ENCODE results near the gene PHC2. TPM values are rescaled to one million over a fixed set of nuclear protein-coding genes. Genes with fewer than 3 reads are reported as not detected.
"Not testable (repeated sequence)": the region's sequence is repeated elsewhere in the genome, so short reads cannot be mapped to it uniquely, and the experiment has no call there.

PHC2 gene
- total RNA-seq, 1 experiment from 2014 or later = 101 TPM

DNA sequence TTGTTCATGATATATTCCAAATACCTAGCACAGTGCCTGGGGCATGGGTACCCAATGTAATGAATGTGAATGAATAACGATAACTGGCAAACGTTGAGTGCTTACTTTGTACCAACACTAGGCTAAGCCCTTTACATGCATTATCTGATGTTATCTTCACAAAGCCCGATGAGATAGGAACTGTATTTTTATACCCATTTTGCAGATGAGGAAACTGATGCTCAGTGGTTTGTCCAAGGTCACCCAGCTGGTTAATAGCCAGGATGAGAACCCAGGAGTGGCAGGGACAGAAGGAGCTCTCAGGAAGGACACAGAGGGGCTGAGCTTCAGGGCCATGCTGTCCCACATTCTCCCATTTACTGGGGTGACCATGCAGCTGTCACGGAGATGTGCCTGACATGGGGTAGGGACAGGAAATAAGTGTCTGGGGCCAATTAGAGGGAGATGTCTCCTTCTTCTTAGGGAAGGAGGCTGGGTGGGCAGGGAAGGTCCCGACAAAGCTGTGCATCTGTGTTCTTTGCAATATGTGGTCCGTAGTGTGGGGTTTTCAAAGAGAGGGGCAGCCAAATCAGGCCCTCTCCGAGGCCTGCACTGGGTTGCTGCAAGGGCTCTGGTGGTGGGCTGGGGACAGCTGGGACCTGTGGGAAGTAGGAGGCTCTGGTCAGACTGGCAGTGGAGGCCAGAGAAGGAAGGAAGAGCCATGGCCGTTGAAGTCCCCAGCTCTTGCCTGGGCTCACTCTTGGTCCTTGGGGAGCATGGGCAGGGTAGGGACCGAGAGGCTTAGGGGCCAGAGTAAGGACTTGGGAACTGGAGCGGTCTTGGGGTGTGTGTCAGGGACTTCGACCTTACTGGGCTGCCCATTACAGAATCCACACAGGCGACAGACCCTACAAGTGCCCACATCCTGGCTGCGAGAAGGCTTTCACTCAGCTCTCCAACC, 136.6 kb downstream of the PHC2 start:
- DNase-seq (ENCODE audit: low read depth) = no peak

- DNase-seq (ENCODE audit: low read depth) = no peak
Measured at GRCh38 chr1:33292726-33293340, 138.1 kb downstream of the PHC2 start.

- DNase-seq (ENCODE audit: low read depth) = not testable (repeated sequence)
Measured at GRCh38 chr1:33290615-33291014, 140.3 kb downstream of the PHC2 start.

- no peak for DNase-seq (ENCODE audit: low read depth)
Measured at GRCh38 chr1:33289858-33290154, 141.1 kb downstream of the PHC2 start.

- no peak for DNase-seq (ENCODE audit: low read depth)
Measured at GRCh38 chr1:33288976-33289857, 141.7 kb downstream of the PHC2 start.

GRCh38 chr1:33287317-33287716, 143.6 kb downstream of the PHC2 start:
- no peak for DNase-seq (ENCODE audit: low read depth)

- no peak for DNase-seq (ENCODE audit: low read depth)
Measured at GRCh38 chr1:33286451-33287185, 144.3 kb downstream of the PHC2 start.

DNA sequence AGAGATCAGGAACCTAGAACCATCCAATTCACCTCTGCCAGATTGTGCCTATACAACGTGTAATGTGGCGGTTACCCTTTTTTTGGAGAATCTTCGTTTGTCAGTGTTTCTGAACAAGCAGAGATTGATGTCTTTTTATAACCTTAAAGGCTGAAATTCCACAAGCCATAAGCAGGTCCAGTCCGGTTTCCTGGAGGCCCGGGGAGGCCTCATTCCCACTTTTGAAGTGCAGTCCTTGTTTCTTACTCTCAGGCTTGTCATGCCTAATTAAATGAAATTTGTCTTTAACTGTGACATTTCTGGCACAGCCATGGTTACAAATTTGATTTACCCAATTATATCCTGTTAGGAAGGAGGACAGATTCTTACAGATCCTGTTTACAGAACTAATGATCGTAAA, 146.8 kb downstream of the PHC2 start:
- DNase-seq (ENCODE audit: low read depth) = no peak

DNA sequence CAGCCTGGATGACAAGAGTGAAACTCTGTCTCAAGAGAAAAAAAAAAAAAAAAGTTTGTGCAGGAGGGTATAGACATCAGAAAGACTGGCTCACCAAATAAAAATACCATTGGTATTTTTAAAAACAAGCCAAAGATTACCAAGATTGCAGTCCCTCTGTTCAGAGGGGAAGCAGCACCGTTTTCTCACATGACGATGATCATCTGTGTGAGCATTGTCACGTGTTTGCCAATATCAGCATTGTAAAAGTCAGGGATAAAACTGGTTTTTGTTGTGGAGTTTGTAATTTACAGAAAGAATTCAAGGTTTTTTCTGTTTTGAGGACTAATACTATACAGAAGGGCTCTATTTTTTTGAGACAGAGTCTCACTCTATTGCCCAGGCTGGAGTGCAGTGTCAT, 148.1 kb downstream of the PHC2 start:
- DNase-seq (ENCODE audit: low read depth) = no peak

GRCh38 chr1:33281554-33282303, 149.2 kb downstream of the PHC2 start:
- no peak for DNase-seq (ENCODE audit: low read depth)

- no peak for DNase-seq (ENCODE audit: low read depth)
Measured at GRCh38 chr1:33280091-33280661, 150.7 kb downstream of the PHC2 start.

- no peak for DNase-seq (ENCODE audit: low read depth)
Measured at GRCh38 chr1:33277488-33278084, 153.3 kb downstream of the PHC2 start.

DNA sequence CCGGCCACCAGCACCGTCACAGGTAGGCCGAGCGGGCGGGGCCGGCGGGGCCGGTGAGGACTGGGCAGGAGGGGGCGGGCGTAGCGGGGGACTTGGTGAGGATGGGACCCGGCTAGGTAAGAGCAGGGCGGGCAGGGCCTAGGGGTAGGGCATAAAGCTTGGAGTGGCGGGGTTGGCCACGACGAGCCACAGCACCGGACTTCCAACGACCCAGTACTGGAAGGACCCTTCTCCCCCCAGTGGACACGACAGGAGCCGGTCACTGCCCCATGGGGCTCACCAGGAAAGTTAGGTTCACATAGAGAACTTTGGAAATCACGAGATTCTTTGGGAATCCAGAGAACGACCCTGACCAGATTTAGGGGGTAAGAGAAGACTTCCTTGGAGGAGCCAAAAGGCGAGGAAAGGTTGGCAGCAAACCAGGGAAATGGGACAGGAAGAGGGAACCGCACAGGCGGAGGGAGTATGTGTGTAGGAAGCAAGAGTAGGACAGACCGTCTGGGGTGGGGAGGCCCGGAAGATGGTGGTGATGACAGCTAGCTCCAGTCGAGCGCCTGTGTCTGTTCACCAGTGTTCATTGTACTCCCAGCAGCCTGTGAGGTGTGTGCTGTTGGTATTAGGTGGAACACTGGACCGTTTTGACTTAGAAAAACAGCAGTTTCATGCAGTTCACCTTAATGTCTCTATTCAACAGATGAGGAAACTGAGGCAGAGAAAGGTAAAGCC, 154.2 kb downstream of the PHC2 start:
- DNase-seq (ENCODE audit: low read depth) = no peak

DNA sequence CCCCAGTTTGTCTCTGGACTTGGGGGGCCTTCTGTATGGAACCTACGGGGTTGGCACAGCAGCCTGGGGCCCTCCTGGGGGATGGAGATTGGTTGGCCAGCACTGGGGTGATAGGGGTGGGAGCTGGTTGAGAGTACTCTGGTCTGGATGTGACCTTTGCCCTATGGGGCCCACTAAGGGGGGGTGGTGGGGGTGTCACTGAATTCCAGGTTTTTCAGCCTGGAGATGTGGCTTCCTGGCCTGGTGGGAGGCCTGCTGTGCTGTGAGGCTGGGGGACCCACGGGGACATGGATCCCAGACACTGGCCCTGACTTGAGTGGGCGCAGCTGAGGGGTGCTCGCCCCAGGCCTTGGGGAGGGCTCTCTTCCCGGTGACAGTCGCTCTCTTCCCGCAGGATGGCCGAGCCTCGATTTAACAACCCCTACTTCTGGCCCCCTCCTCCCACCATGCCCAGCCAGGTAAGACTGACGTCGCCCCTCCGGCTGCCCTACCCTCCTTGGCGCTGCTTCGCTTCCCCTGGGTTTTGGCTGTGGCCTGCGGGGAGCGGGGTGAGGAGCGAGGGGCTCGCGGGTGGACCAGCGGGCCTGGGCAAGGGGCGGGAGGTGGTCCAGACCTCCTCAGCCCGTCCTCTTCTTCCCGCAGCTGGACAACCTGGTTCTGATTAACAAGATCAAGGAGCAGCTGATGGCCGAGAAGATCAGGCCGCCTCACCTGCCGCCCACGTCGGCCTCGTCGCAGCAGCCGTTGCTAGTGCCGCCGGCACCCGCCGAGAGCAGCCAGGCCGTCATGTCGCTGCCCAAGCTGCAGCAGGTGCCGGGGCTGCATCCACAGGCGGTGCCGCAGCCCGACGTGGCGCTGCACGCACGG, 155.0 kb downstream of the PHC2 start:
- DNase-seq (ENCODE audit: low read depth) = no peak

DNA sequence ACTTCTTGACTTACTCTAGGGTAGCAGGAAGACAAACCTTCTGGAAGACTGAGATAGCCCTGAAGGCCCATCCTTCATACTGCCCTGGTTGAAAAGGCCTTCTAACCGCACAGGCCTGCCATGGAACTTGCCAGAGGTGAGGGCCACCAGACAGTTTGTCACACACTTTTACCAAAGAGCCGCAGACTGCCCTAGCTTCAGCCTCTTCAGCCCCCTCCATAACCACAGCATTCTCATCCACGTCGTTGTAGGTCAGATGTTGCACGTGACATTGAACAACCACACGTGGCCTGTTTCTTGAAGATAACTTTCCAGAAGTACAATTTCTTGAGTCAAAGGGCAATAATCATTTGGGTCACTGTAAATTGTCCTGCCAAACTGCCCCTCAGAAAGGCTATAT, 155.7 kb downstream of the PHC2 start:
- DNase-seq (ENCODE audit: low read depth) = no peak

DNA sequence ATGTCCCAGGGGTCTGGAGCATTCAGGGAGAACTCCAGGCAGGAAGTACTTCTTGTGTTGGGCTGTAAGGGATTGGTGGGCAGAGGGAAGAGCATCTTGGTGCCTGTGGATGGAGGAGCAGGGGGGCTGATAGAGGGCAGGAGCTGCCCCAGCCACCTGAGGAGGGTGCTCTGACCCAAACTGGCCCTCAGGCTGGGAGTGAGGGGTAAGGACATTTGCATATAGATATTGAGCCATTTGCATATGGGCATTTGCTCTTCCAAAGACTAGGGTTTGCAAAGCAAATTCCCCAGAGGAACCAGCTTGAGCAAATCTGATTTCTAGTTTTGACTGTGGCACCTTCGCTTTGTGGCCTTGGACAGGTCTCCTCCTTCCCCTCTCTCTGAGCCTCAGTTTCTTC, 156.4 kb downstream of the PHC2 start:
- no peak for DNase-seq (ENCODE audit: low read depth)

- DNase-seq (ENCODE audit: low read depth) = no peak
Measured at GRCh38 chr1:33273961-33274371, 156.9 kb downstream of the PHC2 start.
